Measurements from ENCODE around the gene P4HA2. TPM values are rescaled to one million over a fixed set of nuclear protein-coding genes. Genes with fewer than 3 reads are reported as not detected.

The P4HA2 gene
- total and polyA plus RNA-seq, 9 of the 15 experiments (the other 6 are each of a cell fraction or from before 2014, with no cell fraction given), result 9.6 to 50.0 (median 12.7) TPM

DNA sequence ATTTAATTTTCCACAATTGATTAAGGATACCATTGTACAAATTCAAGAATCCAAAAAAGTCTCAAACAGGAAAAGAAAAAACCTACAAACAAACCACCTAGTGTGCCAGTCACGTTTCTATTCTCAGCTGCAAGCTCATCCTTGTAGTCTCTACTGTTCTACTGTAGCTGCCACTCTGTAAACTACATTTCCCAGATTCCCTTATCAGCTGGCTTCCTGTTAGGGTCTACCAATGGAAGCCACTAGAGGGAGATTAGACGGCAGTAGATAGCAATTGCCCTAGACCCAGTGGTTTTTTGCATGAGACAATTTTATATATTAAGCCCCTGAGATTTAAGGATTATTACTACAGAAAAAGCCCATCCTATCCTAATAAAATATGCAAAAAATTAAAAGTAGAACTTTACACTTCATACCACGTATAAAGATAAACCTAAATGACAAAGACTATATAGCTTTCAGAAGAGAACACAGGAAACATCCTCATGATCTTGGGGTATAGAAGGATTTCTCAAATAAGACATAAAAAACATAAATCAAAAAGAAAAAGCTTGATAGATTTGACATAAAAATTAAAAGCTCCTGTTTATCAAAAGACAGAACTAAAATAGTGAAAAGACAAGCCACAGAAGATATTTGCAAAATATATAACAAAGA is 37.4 kb downstream of the P4HA2 start (continued):
- TF ChIP-seq ZNF592 (IDR thresholded peaks at IDR 0.05) (no peak), SMAD1 (IDR thresholded peaks at IDR 0.05; ENCODE audit: low read depth, low read length, partially characterized antibody) (no peak), TRIM24 (IDR thresholded peaks at IDR 0.05) (no peak), PHB (CRISPR knock-in tag; IDR thresholded peaks at IDR 0.05) (no peak), CTBP1 (IDR thresholded peaks at IDR 0.05; ENCODE audit: borderline replicate concordance) (no peak), XRCC3 (IDR thresholded peaks at IDR 0.05) (no peak), PHB2 (IDR thresholded peaks at IDR 0.05; ENCODE audit: low read depth) (no peak), BDP1 (IDR thresholded peaks at IDR 0.05; ENCODE audit: insufficient read depth, insufficient read length) (no peak), ZNF511 (CRISPR knock-in tag; IDR thresholded peaks at IDR 0.05) (no peak), DIDO1 (tag; IDR thresholded peaks at IDR 0.05; ENCODE audit: low read depth) (0 out of 2 replicates have a peak, but pooled peaks have one; percentile 37), SIX5 (IDR thresholded peaks at IDR 0.05; ENCODE audit: borderline replicate concordance in 1 of 2, insufficient read depth in 1 of 2, low read depth in 1 of 2, low read length in 2 of 2) (peak; percentile 86 to 93), CREM (IDR thresholded peaks at IDR 0.05; ENCODE audit: low read depth) (peak; percentile 57), GTF2F1 (IDR thresholded peaks at IDR 0.05; ENCODE audit: low read depth, low read length) (no peak), ZZZ3 (IDR thresholded peaks at IDR 0.05) (no peak), DPF2 (IDR thresholded peaks at IDR 0.05) (peak; percentile 30; the same call in 1 of the 2 replicates), ZNF280A (IDR thresholded peaks at IDR 0.05; ENCODE audit: low read depth, partially characterized antibody) (no peak), ZNF76 (CRISPR knock-in tag; IDR thresholded peaks at IDR 0.05; ENCODE audit: borderline replicate concordance) (no peak), ARID2 (IDR thresholded peaks at IDR 0.05) (no peak), ATF7 (IDR thresholded peaks at IDR 0.05) (peak; percentile 32; the same call in 1 of the 2 replicates), HLTF (IDR thresholded peaks at IDR 0.05) (no peak), CCNT2 (IDR thresholded peaks at IDR 0.05; ENCODE audit: borderline replicate concordance, extremely low read depth, insufficient read length, low read depth, low read length) (no peak), TCF7 (IDR thresholded peaks at IDR 0.05; ENCODE audit: borderline replicate concordance) (no peak)
- TF ChIP-seq, protein P1, sequence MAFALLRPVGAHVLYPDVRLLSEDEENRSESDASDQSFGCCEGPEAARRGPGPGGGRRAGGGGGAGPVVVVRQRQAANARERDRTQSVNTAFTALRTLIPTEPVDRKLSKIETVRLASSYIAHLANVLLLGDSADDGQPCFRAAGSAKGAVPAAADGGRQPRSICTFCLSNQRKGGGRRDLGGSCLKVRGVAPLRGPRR (CRISPR knock-in tag; IDR thresholded peaks at IDR 0.05), result no peak
- TF ChIP-seq, protein P2, sequence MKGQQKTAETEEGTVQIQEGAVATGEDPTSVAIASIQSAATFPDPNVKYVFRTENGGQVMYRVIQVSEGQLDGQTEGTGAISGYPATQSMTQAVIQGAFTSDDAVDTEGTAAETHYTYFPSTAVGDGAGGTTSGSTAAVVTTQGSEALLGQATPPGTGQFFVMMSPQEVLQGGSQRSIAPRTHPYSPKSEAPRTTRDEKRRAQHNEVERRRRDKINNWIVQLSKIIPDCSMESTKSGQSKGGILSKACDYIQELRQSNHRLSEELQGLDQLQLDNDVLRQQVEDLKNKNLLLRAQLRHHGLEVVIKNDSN (CRISPR knock-in tag; IDR thresholded peaks at IDR 0.05), result no peak

Data from K562 (cell line).